ENCODE data around the gene TUBB4A. TPM values are rescaled to one million over a fixed set of nuclear protein-coding genes. Genes with fewer than 3 reads are reported as not detected.

Gene TUBB4A
- total RNA-seq, 1 experiment from 2014 or later = not detected

DNA sequence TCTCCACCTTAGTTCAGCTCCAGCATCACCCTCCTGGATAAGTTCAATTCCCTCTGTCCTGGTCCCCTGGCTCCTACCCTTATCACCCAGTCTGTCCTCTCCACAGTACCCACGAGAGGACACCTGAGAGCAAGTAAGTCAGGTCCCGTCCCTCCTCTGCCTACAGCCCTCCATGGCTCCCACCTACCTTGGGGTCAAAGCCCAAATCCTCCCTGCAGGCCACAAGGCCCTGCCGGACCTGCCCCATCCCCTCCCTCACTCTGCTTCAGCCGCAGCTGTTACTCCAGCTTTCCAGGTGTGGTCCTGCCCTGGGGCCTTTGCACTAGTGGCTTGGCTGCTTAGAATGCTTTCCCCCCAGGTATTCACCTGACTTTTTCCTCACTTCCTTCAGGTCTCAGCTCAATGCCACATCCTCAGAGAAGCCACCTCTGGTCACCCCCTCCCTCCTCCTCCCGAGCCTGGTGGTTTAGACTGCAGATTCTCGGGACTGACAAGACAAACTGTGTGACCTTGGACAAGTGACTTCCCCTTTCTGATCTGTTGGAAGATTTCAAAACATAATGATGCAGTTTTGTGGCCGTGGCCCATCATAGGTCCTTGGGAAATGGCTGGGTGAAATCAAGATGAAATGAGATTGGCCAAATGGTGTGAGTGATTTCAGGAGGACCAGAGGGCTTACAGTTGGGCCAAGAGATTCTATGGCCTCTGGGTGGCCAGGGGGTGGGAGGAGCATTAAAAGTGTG is 3.6 kb downstream of the TUBB4A start:
- H3K9me2 ChIP-seq (ENCODE audit: insufficient read depth) = no peaks in the 10 kb centered on the region
- H4K20me1 ChIP-seq (ENCODE audit: insufficient read depth) = no peaks in the 10 kb centered on the region
- no peaks in the 10 kb centered on the region for H3K27me3 ChIP-seq (ENCODE audit: insufficient read depth, low read depth)
- ChIA-PET CTCF (interaction anchor here (0.6 kb wide), 2 partner anchors 60 to 133 kb away, joined by 3 read pairs; no protein-coding TSS in a partner anchor), POLR2A (ENCODE audit: unreplicated experiment) (no interaction called here)
- H3K4me3 ChIP-seq = no peak overlapping the region
- intact Hi-C loops (cut with micrococcal nuclease; ENCODE audit: unreplicated experiment) = no loop called here
- no peaks in the 10 kb centered on the region for H3F3A ChIP-seq (ENCODE audit: insufficient read depth, low read depth)
- DNase-seq = no peak
- H3K4me2 ChIP-seq = no peak overlapping the region
- no TSS peak for BruUV-seq (replicated peaks)
- H3K9me3 ChIP-seq (ENCODE audit: insufficient read depth, low read depth) = no peaks in the 10 kb centered on the region
- no peaks in the 10 kb centered on the region for H3K4me1 ChIP-seq (replicated peaks; ENCODE audit: insufficient read depth)
- TF ChIP-seq EZH2 (IDR thresholded peaks at IDR 0.05; ENCODE audit: low read depth) = no peak
- H3K79me2 ChIP-seq (ENCODE audit: low read depth) = no peaks in the 10 kb centered on the region
- H3K27ac ChIP-seq = no peak overlapping the region
- no peaks in the 10 kb centered on the region for H3K36me3 ChIP-seq (ENCODE audit: low read depth)
- no peak overlapping the region for H2AFZ ChIP-seq

- Histone ChIP-seq H3F3A (ENCODE audit: insufficient read depth, low read depth) (no peaks in the 10 kb centered on the region), H3K9me3 (ENCODE audit: insufficient read depth, low read depth) (no peaks in the 10 kb centered on the region), H3K4me2 (no peak overlapping the region), H3K27me3 (ENCODE audit: insufficient read depth, low read depth) (no peaks in the 10 kb centered on the region), H4K20me1 (ENCODE audit: insufficient read depth) (no peaks in the 10 kb centered on the region), H3K4me1 (replicated peaks; ENCODE audit: insufficient read depth) (no peaks in the 10 kb centered on the region), H3K27ac (no peak overlapping the region), H3K4me3 (no peak overlapping the region), H3K36me3 (ENCODE audit: low read depth) (no peaks in the 10 kb centered on the region), H3K9me2 (ENCODE audit: insufficient read depth) (no peaks in the 10 kb centered on the region), H2AFZ (no peak overlapping the region), H3K79me2 (ENCODE audit: low read depth) (no peaks in the 10 kb centered on the region)
- POLR2A ChIA-PET (ENCODE audit: unreplicated experiment) = interaction anchor here (0.7 kb wide), 1 partner anchor 31 kb away, joined by 5 read pairs; no protein-coding TSS in a partner anchor
- intact Hi-C loops (cut with micrococcal nuclease; ENCODE audit: unreplicated experiment) = no loop called here
- DNase-seq = no peak
- TF ChIP-seq EZH2 (IDR thresholded peaks at IDR 0.05; ENCODE audit: low read depth) = no peak
- TF ChIP-seq, protein P1, sequence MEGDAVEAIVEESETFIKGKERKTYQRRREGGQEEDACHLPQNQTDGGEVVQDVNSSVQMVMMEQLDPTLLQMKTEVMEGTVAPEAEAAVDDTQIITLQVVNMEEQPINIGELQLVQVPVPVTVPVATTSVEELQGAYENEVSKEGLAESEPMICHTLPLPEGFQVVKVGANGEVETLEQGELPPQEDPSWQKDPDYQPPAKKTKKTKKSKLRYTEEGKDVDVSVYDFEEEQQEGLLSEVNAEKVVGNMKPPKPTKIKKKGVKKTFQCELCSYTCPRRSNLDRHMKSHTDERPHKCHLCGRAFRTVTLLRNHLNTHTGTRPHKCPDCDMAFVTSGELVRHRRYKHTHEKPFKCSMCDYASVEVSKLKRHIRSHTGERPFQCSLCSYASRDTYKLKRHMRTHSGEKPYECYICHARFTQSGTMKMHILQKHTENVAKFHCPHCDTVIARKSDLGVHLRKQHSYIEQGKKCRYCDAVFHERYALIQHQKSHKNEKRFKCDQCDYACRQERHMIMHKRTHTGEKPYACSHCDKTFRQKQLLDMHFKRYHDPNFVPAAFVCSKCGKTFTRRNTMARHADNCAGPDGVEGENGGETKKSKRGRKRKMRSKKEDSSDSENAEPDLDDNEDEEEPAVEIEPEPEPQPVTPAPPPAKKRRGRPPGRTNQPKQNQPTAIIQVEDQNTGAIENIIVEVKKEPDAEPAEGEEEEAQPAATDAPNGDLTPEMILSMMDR (conservative IDR thresholded peaks at IDR 0.05) = no peak
- CTCF ChIA-PET = no interaction called here
- BruUV-seq (replicated peaks) = no TSS peak
These were observed 6.2 kb downstream of the TUBB4A start for GRCh38 chr19:6495947-6496346.

DNA sequence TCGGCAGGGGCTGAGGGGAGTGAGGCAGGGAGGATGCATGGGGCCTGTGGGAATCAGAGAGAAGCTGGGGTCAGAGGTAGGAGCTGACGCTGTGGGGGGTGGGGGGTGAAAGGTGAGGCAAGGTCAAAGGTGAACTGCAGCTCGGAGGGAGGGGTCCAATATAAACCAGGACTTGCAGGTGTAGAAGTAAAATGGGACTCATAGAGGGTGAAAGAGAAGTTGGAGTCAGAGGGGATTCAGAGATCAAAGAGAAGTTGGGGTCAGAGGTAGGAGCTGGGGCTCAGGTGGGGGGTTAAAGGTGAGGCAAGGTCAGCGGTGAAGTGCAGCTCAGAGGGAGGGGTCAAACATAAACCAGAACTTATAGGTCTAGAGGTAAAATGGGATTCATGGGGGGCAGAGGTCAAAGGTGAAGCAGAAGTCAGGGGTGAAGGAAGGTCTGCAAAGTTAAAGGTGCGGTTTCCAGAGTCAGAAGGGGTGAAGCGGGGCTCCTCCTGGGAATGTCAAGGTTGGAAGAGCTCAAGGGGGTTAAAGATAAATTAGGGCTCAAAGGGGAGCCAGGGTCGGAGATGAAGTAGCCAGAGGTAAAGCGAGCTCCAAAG is 7.6 kb downstream of the TUBB4A start:
- H3K4me2 ChIP-seq = no peak overlapping the region
- no peak for DNase-seq
- no peak overlapping the region for H3K27ac ChIP-seq
- H4K20me1 ChIP-seq (ENCODE audit: insufficient read depth) = no peaks in the 10 kb centered on the region
- H3K4me1 ChIP-seq (replicated peaks; ENCODE audit: insufficient read depth) = no peaks in the 10 kb centered on the region
- no peak overlapping the region for H2AFZ ChIP-seq
- H3F3A ChIP-seq (ENCODE audit: insufficient read depth, low read depth) = no peaks in the 10 kb centered on the region
- no peaks in the 10 kb centered on the region for H3K79me2 ChIP-seq (ENCODE audit: low read depth)
- no peaks in the 10 kb centered on the region for H3K9me2 ChIP-seq (ENCODE audit: insufficient read depth)
- no peak overlapping the region for H3K4me3 ChIP-seq
- ChIA-PET CTCF (interaction anchor here (0.6 kb wide), 1 partner anchor 827 kb away, joined by 5 read pairs; no protein-coding TSS in a partner anchor), POLR2A (ENCODE audit: unreplicated experiment) (interaction anchor here (0.6 kb wide), 1 partner anchor 36 kb away, joined by 16 read pairs; no protein-coding TSS in a partner anchor)
- TF ChIP-seq EZH2 (IDR thresholded peaks at IDR 0.05; ENCODE audit: low read depth) = no peak
- TF ChIP-seq, protein P1 (conservative IDR thresholded peaks at IDR 0.05) = no peak
- H3K27me3 ChIP-seq (ENCODE audit: insufficient read depth, low read depth) = no peaks in the 10 kb centered on the region
- BruUV-seq (replicated peaks) = no TSS peak
- H3K36me3 ChIP-seq (ENCODE audit: low read depth) = no peaks in the 10 kb centered on the region
- no peaks in the 10 kb centered on the region for H3K9me3 ChIP-seq (ENCODE audit: insufficient read depth, low read depth)
- intact Hi-C loops (cut with micrococcal nuclease; ENCODE audit: unreplicated experiment) = no loop called here
